Measurements from ENCODE around the gene SVEP1.

GRCh38 chr9:110606179-110606790, 26.7 kb upstream of the SVEP1 start:
- TF ChIP-seq, protein P1, sequence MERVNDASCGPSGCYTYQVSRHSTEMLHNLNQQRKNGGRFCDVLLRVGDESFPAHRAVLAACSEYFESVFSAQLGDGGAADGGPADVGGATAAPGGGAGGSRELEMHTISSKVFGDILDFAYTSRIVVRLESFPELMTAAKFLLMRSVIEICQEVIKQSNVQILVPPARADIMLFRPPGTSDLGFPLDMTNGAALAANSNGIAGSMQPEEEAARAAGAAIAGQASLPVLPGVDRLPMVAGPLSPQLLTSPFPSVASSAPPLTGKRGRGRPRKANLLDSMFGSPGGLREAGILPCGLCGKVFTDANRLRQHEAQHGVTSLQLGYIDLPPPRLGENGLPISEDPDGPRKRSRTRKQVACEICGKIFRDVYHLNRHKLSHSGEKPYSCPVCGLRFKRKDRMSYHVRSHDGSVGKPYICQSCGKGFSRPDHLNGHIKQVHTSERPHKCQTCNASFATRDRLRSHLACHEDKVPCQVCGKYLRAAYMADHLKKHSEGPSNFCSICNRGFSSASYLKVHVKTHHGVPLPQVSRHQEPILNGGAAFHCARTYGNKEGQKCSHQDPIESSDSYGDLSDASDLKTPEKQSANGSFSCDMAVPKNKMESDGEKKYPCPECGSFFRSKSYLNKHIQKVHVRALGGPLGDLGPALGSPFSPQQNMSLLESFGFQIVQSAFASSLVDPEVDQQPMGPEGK (CRISPR knock-in tag; IDR thresholded peaks at IDR 0.05; ENCODE audit: borderline replicate concordance) = no peak
- TF ChIP-seq ZNF8 (CRISPR knock-in tag; IDR thresholded peaks at IDR 0.05) (no peak), TOX (CRISPR knock-in tag; IDR thresholded peaks at IDR 0.05; ENCODE audit: borderline replicate concordance) (no peak), PPARA (CRISPR knock-in tag; IDR thresholded peaks at IDR 0.05; ENCODE audit: borderline replicate concordance) (no peak), ZFP30 (CRISPR knock-in tag; IDR thresholded peaks at IDR 0.05) (no peak), ESRRG (CRISPR knock-in tag; IDR thresholded peaks at IDR 0.05) (no peak), RARB (CRISPR knock-in tag; IDR thresholded peaks at IDR 0.05) (no peak), TCF4 (CRISPR knock-in tag; IDR thresholded peaks at IDR 0.05; ENCODE audit: borderline replicate concordance) (no peak), OSR1 (CRISPR knock-in tag; IDR thresholded peaks at IDR 0.05) (no peak), CSRNP3 (CRISPR knock-in tag; IDR thresholded peaks at IDR 0.05) (no peak), CREB5 (CRISPR knock-in tag; IDR thresholded peaks at IDR 0.05; ENCODE audit: low read depth) (no peak), ARNTL (CRISPR knock-in tag; IDR thresholded peaks at IDR 0.05; ENCODE audit: borderline replicate concordance, low read depth) (no peak)
- TF ChIP-seq, protein P2, sequence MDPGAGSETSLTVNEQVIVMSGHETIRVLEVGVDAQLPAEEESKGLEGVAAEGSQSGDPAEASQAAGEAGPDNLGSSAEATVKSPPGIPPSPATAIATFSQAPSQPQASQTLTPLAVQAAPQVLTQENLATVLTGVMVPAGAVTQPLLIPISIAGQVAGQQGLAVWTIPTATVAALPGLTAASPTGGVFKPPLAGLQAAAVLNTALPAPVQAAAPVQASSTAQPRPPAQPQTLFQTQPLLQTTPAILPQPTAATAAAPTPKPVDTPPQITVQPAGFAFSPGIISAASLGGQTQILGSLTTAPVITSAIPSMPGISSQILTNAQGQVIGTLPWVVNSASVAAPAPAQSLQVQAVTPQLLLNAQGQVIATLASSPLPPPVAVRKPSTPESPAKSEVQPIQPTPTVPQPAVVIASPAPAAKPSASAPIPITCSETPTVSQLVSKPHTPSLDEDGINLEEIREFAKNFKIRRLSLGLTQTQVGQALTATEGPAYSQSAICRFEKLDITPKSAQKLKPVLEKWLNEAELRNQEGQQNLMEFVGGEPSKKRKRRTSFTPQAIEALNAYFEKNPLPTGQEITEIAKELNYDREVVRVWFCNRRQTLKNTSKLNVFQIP (CRISPR knock-in tag; IDR thresholded peaks at IDR 0.05; ENCODE audit: borderline replicate concordance, low read depth) = no peak
- TF ChIP-seq, protein P3, sequence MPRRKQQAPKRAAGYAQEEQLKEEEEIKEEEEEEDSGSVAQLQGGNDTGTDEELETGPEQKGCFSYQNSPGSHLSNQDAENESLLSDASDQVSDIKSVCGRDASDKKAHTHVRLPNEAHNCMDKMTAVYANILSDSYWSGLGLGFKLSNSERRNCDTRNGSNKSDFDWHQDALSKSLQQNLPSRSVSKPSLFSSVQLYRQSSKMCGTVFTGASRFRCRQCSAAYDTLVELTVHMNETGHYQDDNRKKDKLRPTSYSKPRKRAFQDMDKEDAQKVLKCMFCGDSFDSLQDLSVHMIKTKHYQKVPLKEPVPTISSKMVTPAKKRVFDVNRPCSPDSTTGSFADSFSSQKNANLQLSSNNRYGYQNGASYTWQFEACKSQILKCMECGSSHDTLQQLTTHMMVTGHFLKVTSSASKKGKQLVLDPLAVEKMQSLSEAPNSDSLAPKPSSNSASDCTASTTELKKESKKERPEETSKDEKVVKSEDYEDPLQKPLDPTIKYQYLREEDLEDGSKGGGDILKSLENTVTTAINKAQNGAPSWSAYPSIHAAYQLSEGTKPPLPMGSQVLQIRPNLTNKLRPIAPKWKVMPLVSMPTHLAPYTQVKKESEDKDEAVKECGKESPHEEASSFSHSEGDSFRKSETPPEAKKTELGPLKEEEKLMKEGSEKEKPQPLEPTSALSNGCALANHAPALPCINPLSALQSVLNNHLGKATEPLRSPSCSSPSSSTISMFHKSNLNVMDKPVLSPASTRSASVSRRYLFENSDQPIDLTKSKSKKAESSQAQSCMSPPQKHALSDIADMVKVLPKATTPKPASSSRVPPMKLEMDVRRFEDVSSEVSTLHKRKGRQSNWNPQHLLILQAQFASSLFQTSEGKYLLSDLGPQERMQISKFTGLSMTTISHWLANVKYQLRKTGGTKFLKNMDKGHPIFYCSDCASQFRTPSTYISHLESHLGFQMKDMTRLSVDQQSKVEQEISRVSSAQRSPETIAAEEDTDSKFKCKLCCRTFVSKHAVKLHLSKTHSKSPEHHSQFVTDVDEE (CRISPR knock-in tag; IDR thresholded peaks at IDR 0.05) = no peak

Data from SK-N-SH treated with all-trans-retinoic acid at 6 μM for 48 hours (cell line).